ENCODE measurements around the gene TOX2. TPM values are rescaled to one million over a fixed set of nuclear protein-coding genes. Genes with fewer than 3 reads are reported as not detected.

The TOX2 gene
- total RNA-seq, 2 donors from 2014 or later = 2.4 to 3.4 TPM

DNA sequence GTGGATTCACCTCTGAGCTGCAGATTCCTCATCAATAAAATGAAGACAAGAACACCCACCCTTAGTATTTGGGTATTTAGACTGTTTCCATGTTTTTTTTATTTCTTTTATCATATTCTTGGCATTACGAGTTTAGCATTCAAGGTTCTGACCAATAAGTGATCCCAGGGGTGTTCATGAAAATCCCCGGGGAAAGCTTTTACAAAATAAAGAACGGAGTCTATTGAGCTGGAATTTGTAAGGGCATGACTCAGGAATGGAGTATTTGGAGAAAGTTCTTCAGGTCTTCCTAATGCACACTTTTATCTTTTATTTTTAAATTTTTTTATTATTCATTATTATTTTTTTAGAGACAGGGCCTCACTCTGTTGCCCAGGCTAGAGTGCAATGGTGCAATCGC lies 19.4 kb upstream of the TOX2 start:
- peaks cover 13% of the 10 kb centered on the region for H3K9me3 ChIP-seq (ENCODE audit: control insufficient read depth, low read length)
- TF ChIP-seq, protein P1, sequence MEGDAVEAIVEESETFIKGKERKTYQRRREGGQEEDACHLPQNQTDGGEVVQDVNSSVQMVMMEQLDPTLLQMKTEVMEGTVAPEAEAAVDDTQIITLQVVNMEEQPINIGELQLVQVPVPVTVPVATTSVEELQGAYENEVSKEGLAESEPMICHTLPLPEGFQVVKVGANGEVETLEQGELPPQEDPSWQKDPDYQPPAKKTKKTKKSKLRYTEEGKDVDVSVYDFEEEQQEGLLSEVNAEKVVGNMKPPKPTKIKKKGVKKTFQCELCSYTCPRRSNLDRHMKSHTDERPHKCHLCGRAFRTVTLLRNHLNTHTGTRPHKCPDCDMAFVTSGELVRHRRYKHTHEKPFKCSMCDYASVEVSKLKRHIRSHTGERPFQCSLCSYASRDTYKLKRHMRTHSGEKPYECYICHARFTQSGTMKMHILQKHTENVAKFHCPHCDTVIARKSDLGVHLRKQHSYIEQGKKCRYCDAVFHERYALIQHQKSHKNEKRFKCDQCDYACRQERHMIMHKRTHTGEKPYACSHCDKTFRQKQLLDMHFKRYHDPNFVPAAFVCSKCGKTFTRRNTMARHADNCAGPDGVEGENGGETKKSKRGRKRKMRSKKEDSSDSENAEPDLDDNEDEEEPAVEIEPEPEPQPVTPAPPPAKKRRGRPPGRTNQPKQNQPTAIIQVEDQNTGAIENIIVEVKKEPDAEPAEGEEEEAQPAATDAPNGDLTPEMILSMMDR (conservative IDR thresholded peaks at IDR 0.05) = no peak
- no peak overlapping the region for H3K4me3 ChIP-seq (ENCODE audit: low read length)
- Mint-ChIP-seq H3K4me1 (peaks cover 13% of the 10 kb centered on the region), H3K4me3 (no peak overlapping the region), H3K27me3 (ENCODE audit: insufficient read depth) (peaks cover 1% of the 10 kb centered on the region), H3K9me3 (peaks cover 13% of the 10 kb centered on the region), H3K36me3 (ENCODE audit: low read depth) (no peaks in the 10 kb centered on the region), H3K27ac (no peak overlapping the region)
- H3K36me3 ChIP-seq (ENCODE audit: control insufficient read depth, insufficient read depth, low read length) = no peaks in the 10 kb centered on the region
- H3K9ac ChIP-seq (ENCODE audit: extremely low read depth, low read length, poor library complexity, severe bottlenecking) = no peak overlapping the region
- H3K27ac ChIP-seq (ENCODE audit: low read depth, low read length) = no peak overlapping the region
- H3K4me1 ChIP-seq (ENCODE audit: control insufficient read depth, insufficient read depth, low read length) = no peaks in the 10 kb centered on the region
- 85 to 93% methylated on average over 4 of the region's 4 CpGs for WGBS, 2 experiments (ENCODE audit: insufficient coverage in 1 of 2, insufficient read length in 1 of 2)
- DNase-seq = no peak
- no peaks in the 10 kb centered on the region for H3K27me3 ChIP-seq (ENCODE audit: control insufficient read depth, insufficient read depth, low read length, poor library complexity, severe bottlenecking)

DNA sequence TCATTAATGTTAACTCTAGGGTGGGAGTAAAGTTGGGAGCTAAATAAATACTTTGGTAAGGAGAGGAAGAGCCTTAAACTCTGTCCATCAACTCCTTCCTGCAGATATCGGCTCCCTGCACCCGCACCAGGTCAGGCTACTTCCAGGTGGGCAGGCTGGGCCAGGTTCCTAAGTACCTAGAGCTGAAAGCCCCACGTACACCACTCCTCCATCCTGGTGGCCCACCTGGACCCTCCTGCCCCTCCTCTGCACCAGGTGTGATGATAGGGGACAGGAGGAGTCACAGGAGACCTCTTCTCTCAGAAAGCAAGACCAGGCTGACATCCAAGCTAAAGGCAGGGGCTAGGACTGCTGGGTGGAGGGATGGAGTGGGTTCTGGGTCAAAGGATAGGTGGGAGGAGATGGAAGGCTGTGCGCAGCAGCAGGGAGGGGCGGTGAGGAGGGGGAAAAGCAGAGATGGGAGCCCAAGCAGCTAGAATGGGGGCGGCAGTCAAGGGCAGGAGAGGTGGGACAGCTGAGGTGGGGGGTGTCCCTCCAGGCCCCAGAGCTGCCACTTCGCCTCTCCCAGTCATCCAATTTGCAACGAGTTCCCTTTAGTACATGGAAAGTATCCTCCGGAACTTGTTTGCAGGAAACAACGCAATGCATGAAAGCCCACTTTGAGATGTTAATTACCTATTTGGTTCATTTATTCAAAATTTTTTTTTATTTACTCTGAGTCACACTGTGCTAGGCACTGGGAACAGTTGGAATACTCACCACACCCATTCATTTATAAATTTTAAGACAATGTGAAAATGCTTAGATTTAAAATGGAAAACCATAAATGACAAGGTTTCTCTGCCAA lies 15.2 kb upstream of the TOX2 start:
- 53 to 73% methylated on average over 4 to 10 of the region's 10 CpGs for WGBS, 2 experiments (ENCODE audit: insufficient coverage in 1 of 2, insufficient read length in 1 of 2)
- Histone ChIP-seq H3K9me3 (ENCODE audit: control insufficient read depth, low read length) (no peaks in the 10 kb centered on the region), H3K36me3 (ENCODE audit: control insufficient read depth, insufficient read depth, low read length) (no peaks in the 10 kb centered on the region), H3K9ac (ENCODE audit: extremely low read depth, low read length, poor library complexity, severe bottlenecking) (no peak overlapping the region), H3K4me3 (ENCODE audit: low read length) (no peak overlapping the region), H3K27ac (ENCODE audit: low read depth, low read length) (no peak overlapping the region), H3K27me3 (ENCODE audit: control insufficient read depth, insufficient read depth, low read length, poor library complexity, severe bottlenecking) (no peaks in the 10 kb centered on the region), H3K4me1 (ENCODE audit: control insufficient read depth, insufficient read depth, low read length) (no peaks in the 10 kb centered on the region)
- Mint-ChIP-seq H3K4me3 (no peak overlapping the region), H3K4me1 (peaks cover 6% of the 10 kb centered on the region), H3K27me3 (ENCODE audit: insufficient read depth) (peaks cover 9% of the 10 kb centered on the region), H3K27ac (no peak overlapping the region), H3K9me3 (no peaks in the 10 kb centered on the region), H3K36me3 (ENCODE audit: low read depth) (no peaks in the 10 kb centered on the region)
- no peak for DNase-seq
- TF ChIP-seq, protein P1 (conservative IDR thresholded peaks at IDR 0.05) = no peak

DNA sequence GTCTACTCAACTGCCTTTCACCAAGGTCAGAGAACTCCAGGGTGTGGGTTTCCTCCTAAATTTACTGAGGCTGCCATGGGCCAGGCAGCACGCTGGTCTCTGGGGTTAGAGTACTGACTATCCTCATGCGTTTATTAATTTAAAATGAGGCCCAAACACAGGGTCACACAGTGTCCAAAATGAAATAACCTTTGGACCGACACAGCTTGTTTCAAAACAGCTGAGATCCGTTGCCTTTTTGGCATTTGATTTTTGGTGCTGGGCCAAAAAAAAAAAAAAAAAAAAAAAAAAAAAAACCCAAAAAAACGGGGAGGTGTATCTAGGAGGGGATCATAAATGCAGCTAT lies 14.6 kb upstream of the TOX2 start:
- H3K27me3 Mint-ChIP-seq (ENCODE audit: insufficient read depth) = peaks cover 9% of the 10 kb centered on the region
- Histone ChIP-seq H3K9ac (ENCODE audit: extremely low read depth, low read length, poor library complexity, severe bottlenecking) (no peak overlapping the region), H3K27me3 (ENCODE audit: control insufficient read depth, insufficient read depth, low read length, poor library complexity, severe bottlenecking) (no peaks in the 10 kb centered on the region), H3K9me3 (ENCODE audit: control insufficient read depth, low read length) (no peaks in the 10 kb centered on the region), H3K4me3 (ENCODE audit: low read length) (no peak overlapping the region), H3K36me3 (ENCODE audit: control insufficient read depth, insufficient read depth, low read length) (no peaks in the 10 kb centered on the region), H3K4me1 (ENCODE audit: control insufficient read depth, insufficient read depth, low read length) (no peaks in the 10 kb centered on the region), H3K27ac (ENCODE audit: low read depth, low read length) (no peak overlapping the region)
- no peak for DNase-seq
- 66 to 76% methylated on average over 4 to 5 of the region's 5 CpGs for WGBS, 2 experiments (ENCODE audit: insufficient coverage in 1 of 2, insufficient read length in 1 of 2)
- no peaks in the 10 kb centered on the region for H3K9me3 Mint-ChIP-seq
- no peaks in the 10 kb centered on the region for H3K36me3 Mint-ChIP-seq (ENCODE audit: low read depth)
- no peak overlapping the region for H3K4me3 Mint-ChIP-seq
- H3K27ac Mint-ChIP-seq = no peak overlapping the region
- TF ChIP-seq, protein P1 (conservative IDR thresholded peaks at IDR 0.05) = no peak
- H3K4me1 Mint-ChIP-seq = no peaks in the 10 kb centered on the region
